GM12878 (cell line): ENCODE measurements around the gene AGBL1. TPM values are rescaled to one million over a fixed set of nuclear protein-coding genes. Genes with fewer than 3 reads are reported as not detected.

Source experiments
- CUX1 ChIP-seq: IDR thresholded peaks from 2 replicates; pipeline ENCODE4 v1.6.1; 2012; ENCODE audit warnings: improper control_type of control experiment, low read depth, low read length; ENCODE audit not compliant: insufficient replicate concordance
- GABPA ChIP-seq: IDR thresholded peaks from 2 replicates; pipeline ENCODE4 v1.6.1; 2014; ENCODE audit warnings: antibody characterized with exemption, low read depth, mild to moderate bottlenecking, inconsistent platforms
- SRF ChIP-seq, 2 experiments: IDR thresholded peaks; 2 replicates each; pipeline ENCODE4 v1.6.1; 2011; ENCODE audit warnings: low read depth in 2 of 2, low read length in 2 of 2, mild to moderate bottlenecking in 1 of 2, moderate library complexity in 1 of 2
- ZNF217 ChIP-seq: fragments of 450-650 bp; IDR thresholded peaks from 2 replicates; pipeline ENCODE4 v1.6.1; 2017; ENCODE audit warnings: antibody characterized with exemption, mild to moderate bottlenecking
- ZNF274 ChIP-seq: IDR thresholded peaks from one replicate; pipeline ENCODE4 v1.8.0; 2011; ENCODE audit not compliant: insufficient read length, insufficient read depth
- polyA plus RNA-seq, 11 experiments: library from polyadenylated mRNA; depleted of rRNA in 4 of 11; unstranded in 6 of 11; stranded (reverse) in 5 of 11; fragments of >200 nt; fragmentation: Nextera tagmentation in 4 of 11; fragmentation: Illumina TruSeq in 1 of 11; extraction: Ambion mirVana in 4 of 11; extraction: Trizol in 1 of 11; gene quantifications; 1 replicate in 1 of 11; 2 replicates in 10 of 11; pipeline versions ENCODE4 v1.2.1 to v1.2.3, GENCODE V29; 2011 to 2016; ENCODE audit warnings: inconsistent platforms in 2 of 11, missing spikeins in 2 of 11, low read depth in 1 of 11
- total RNA-seq, 4 experiments: library from RNA; depleted of rRNA in 3 of 4; stranded (reverse); fragments of >200 nt in 3 of 4; fragmentation: Illumina TruSeq in 1 of 4; extraction: Trizol in 1 of 4; gene quantifications; 2 replicates each; pipeline versions ENCODE4 v1.2.1 to v1.2.3, GENCODE V29; 2013 to 2021
- TF ChIP-seq, protein P1 (sequence below): IDR thresholded peaks from 2 replicates; pipeline ENCODE4 v1.6.1; 2012; ENCODE audit warnings: low read length, inconsistent platforms
- TF ChIP-seq, protein P2 (sequence below): IDR thresholded peaks from 2 replicates; pipeline ENCODE4 v1.6.1; 2011; ENCODE audit warnings: borderline replicate concordance, low read depth, mild to moderate bottlenecking, moderate library complexity, low read length; ENCODE audit not compliant: insufficient read depth, poor library complexity, severe bottlenecking

AGBL1 gene
- total and polyA plus RNA-seq, 10 of the 15 experiments (the other 5 are each of a cell fraction or from before 2014, with no cell fraction given) = not detected

DNA sequence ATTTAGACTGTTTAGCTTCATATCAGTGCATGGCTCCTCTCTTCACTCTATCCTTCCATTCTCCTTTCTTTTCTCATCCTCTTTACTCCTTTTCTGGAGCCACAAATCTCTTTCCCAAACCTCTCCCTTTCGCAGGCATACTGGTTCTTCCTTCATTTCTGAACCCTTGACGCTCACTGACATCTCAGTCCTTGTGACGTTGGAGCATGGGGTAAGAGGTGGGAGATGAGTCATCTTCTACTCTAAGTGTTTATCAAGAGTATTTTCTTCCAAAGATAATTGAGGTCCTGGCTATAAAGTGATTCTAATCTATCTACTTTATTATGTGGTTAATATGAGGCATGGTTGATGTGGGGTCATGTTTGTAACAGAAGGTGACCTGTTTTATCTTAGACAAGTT lies 414.2 kb downstream of the AGBL1 start (continued):
- TF ChIP-seq, protein P1, sequence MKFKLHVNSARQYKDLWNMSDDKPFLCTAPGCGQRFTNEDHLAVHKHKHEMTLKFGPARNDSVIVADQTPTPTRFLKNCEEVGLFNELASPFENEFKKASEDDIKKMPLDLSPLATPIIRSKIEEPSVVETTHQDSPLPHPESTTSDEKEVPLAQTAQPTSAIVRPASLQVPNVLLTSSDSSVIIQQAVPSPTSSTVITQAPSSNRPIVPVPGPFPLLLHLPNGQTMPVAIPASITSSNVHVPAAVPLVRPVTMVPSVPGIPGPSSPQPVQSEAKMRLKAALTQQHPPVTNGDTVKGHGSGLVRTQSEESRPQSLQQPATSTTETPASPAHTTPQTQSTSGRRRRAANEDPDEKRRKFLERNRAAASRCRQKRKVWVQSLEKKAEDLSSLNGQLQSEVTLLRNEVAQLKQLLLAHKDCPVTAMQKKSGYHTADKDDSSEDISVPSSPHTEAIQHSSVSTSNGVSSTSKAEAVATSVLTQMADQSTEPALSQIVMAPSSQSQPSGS = no peak
- TF ChIP-seq ZNF274 (no peak), GABPA (no peak), CUX1 (no peak), SRF (IDR thresholded peaks at IDR 0.05; ENCODE audit: low read depth in 2 of 2, low read length in 2 of 2) (no peak), ZNF217 (no peak)
- TF ChIP-seq, protein P2, sequence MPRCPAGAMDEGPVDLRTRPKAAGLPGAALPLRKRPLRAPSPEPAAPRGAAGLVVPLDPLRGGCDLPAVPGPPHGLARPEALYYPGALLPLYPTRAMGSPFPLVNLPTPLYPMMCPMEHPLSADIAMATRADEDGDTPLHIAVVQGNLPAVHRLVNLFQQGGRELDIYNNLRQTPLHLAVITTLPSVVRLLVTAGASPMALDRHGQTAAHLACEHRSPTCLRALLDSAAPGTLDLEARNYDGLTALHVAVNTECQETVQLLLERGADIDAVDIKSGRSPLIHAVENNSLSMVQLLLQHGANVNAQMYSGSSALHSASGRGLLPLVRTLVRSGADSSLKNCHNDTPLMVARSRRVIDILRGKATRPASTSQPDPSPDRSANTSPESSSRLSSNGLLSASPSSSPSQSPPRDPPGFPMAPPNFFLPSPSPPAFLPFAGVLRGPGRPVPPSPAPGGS = no peak
